ENCODE results near the gene CAMK2D. TPM values are rescaled to one million over a fixed set of nuclear protein-coding genes. Genes with fewer than 3 reads are reported as not detected.

CAMK2D gene
- total and polyA plus RNA-seq, 8 donors = 8.8 to 155 (median 64.5) TPM

- Histone ChIP-seq H3K4me1 (no peaks in the 10 kb centered on the region), H3K27ac (no peak overlapping the region), H3K9me3 (no peaks in the 10 kb centered on the region), H3K4me3 (no peak overlapping the region), H3K36me3 (peaks cover 17 to 73% (median 52%) of the 10 kb centered on the region in 4 donors), H3K27me3 (no peaks in the 10 kb centered on the region)
- 87 to 93% (median 91%) methylated on average over 2 of the region's 2 CpGs for WGBS, 5 donors
- intact Hi-C loops (cut with DNase I; ENCODE audit: low total_unique reads) = no loop called here
- TF ChIP-seq CTCF (IDR thresholded peaks at IDR 0.05) (no peak), POLR2AphosphoS5 (IDR thresholded peaks at IDR 0.05) (no peak), EP300 (IDR thresholded peaks at IDR 0.05) (no peak), POLR2A (IDR thresholded peaks at IDR 0.05) (no peak)
- no peak for DNase-seq
These were observed 249.6 kb downstream of the CAMK2D start for GRCh38 chr4:113511944-113512343.

- Histone ChIP-seq H3K27me3 (no peaks in the 10 kb centered on the region), H3K4me3 (no peak overlapping the region), H3K9me3 (no peaks in the 10 kb centered on the region), H3K4me1 (no peaks in the 10 kb centered on the region), H3K27ac (no peak overlapping the region), H3K36me3 (peaks cover 17 to 78% (median 53%) of the 10 kb centered on the region in 4 donors)
- DNase-seq = no peak
- intact Hi-C loops (cut with DNase I; ENCODE audit: low total_unique reads) = no loop called here
- WGBS, 5 donors = 88 to 96% (median 92%) methylated on average over 1 of the region's 1 CpG
- TF ChIP-seq CTCF (IDR thresholded peaks at IDR 0.05) (no peak), EP300 (IDR thresholded peaks at IDR 0.05) (no peak), POLR2AphosphoS5 (IDR thresholded peaks at IDR 0.05) (no peak), POLR2A (IDR thresholded peaks at IDR 0.05) (no peak)
These were observed 251.7 kb downstream of the CAMK2D start for GRCh38 chr4:113509851-113510250.

- intact Hi-C loops (cut with DNase I; ENCODE audit: low total_unique reads) = no loop called here
- WGBS, 5 donors = 88 to 93% (median 91%) methylated on average over 5 of the region's 5 CpGs
- Histone ChIP-seq H3K27me3 (no peaks in the 10 kb centered on the region), H3K4me1 (peaks cover 0 to 3% (median 0%) of the 10 kb centered on the region in 4 donors), H3K27ac (no peak overlapping the region), H3K4me3 (no peak overlapping the region), H3K9me3 (no peaks in the 10 kb centered on the region), H3K36me3 (peaks cover 0 to 45% (median 25%) of the 10 kb centered on the region in 4 donors)
- TF ChIP-seq POLR2AphosphoS5 (IDR thresholded peaks at IDR 0.05) (no peak), EP300 (IDR thresholded peaks at IDR 0.05) (no peak), CTCF (IDR thresholded peaks at IDR 0.05) (no peak), POLR2A (IDR thresholded peaks at IDR 0.05) (no peak)
- peak in 1 of 2 donors; percentile 24 for DNase-seq
These were observed 256.5 kb downstream of the CAMK2D start for GRCh38 chr4:113505044-113505443.

GRCh38 chr4:113504422-113504821 lies 257.1 kb downstream of the CAMK2D start:
- H3K36me3 ChIP-seq = peaks cover 0 to 41% (median 23%) of the 10 kb centered on the region in 4 donors
- peaks cover 0 to 9% (median 0%) of the 10 kb centered on the region in 4 donors for H3K4me1 ChIP-seq
- intact Hi-C loops (cut with DNase I; ENCODE audit: low total_unique reads) = no loop called here
- DNase-seq = peak in 1 of 2 donors; percentile 7
- no peaks in the 10 kb centered on the region for H3K9me3 ChIP-seq
- no peak overlapping the region for H3K4me3 ChIP-seq
- no peak overlapping the region for H3K27ac ChIP-seq
- WGBS, 5 donors = 87 to 94% (median 90%) methylated on average over 3 of the region's 3 CpGs
- no peak for TF ChIP-seq EP300 (IDR thresholded peaks at IDR 0.05)
- no peak for TF ChIP-seq POLR2AphosphoS5 (IDR thresholded peaks at IDR 0.05)
- no peak for TF ChIP-seq CTCF (IDR thresholded peaks at IDR 0.05)
- no peak for TF ChIP-seq POLR2A (IDR thresholded peaks at IDR 0.05)
- no peaks in the 10 kb centered on the region for H3K27me3 ChIP-seq

All from stomach (tissue), 9 donors.